Smooth muscle cell (in vitro differentiated cells): ENCODE data around the gene PLAA. TPM values are rescaled to one million over a fixed set of nuclear protein-coding genes. Genes with fewer than 3 reads are reported as not detected.

Experiments used
- DNase-seq: peaks from one replicate; lab custom pipeline; 2025; ENCODE audit not compliant: unreplicated experiment; lab: John Stamatoyannopoulos, UW
- H2AFZ ChIP-seq: fragments of 200-600 bp; sonication (generic); 2 replicates; pipeline ENCODE4 v1.6.0; 2016; ENCODE audit warnings: antibody characterized with exemption, low read depth, mild to moderate bottlenecking
- H3F3A ChIP-seq: fragments of 200-600 bp; sonication (generic); 2 replicates; pipeline ENCODE4 v1.6.0; 2017; ENCODE audit warnings: antibody characterized with exemption, low read depth
- H3K27ac ChIP-seq: fragments of 200-600 bp; sonication (generic); 2 replicates; pipeline ENCODE4 v1.5.1; 2016; ENCODE audit warnings: low read depth, mild to moderate bottlenecking
- H3K27me3 ChIP-seq: fragments of 200-600 bp; sonication (generic); 2 replicates; pipeline ENCODE4 v1.6.1; 2016; ENCODE audit warnings: low read depth, mild to moderate bottlenecking
- H3K36me3 ChIP-seq: fragments of 200-600 bp; sonication (generic); 2 replicates; pipeline ENCODE4 v1.5.1; 2016; ENCODE audit warnings: low read depth
- H3K4me1 ChIP-seq: fragments of 200-600 bp; sonication (generic); 2 replicates; pipeline ENCODE4 v1.5.1; 2016; ENCODE audit warnings: low read depth
- H3K4me2 ChIP-seq: fragments of 200-600 bp; sonication (generic); 2 replicates; pipeline ENCODE4 v1.6.0; 2016; ENCODE audit warnings: mild to moderate bottlenecking
- H3K4me3 ChIP-seq: fragments of 200-600 bp; sonication (generic); 2 replicates; pipeline ENCODE4 v1.5.1; 2016; ENCODE audit warnings: mild to moderate bottlenecking
- H3K79me2 ChIP-seq: fragments of 200-600 bp; sonication (generic); 2 replicates; pipeline ENCODE4 v1.6.0; 2016; ENCODE audit warnings: low read depth, mild to moderate bottlenecking
- H3K9ac ChIP-seq: fragments of 200-600 bp; sonication (generic); 2 replicates; pipeline ENCODE4 v1.6.0; 2016; ENCODE audit warnings: low read depth
- H3K9me3 ChIP-seq: fragments of 200-600 bp; sonication (generic); replicated peaks from 2 replicates; pipeline ENCODE4 v1.5.1; 2016; ENCODE audit warnings: low read depth
- H4K20me1 ChIP-seq: fragments of 200-600 bp; sonication (generic); 2 replicates; pipeline ENCODE4 v1.6.0; 2016; ENCODE audit warnings: low read depth
- CTCF ChIP-seq: fragments of 200-600 bp; sonication (generic); IDR thresholded peaks from 2 replicates; pipeline ENCODE4 v1.5.1; 2017; ENCODE audit warnings: borderline replicate concordance, mild to moderate bottlenecking, antibody characterized with exemption; ENCODE audit not compliant: insufficient read depth, poor library complexity, severe bottlenecking
- WGBS: methylation state at CpG from one replicate; pipeline ENCODE4 v1.1.7; 2016; ENCODE audit warnings: low lambda C conversion rate; 5-methylcytosine and 5-hydroxymethylcytosine counted together
- polyA plus RNA-seq: library from polyadenylated mRNA; unstranded; fragments of >200 nt; fragmentation: Nextera tagmentation; extraction: Ambion mirVana; gene quantifications from 2 replicates; pipeline ENCODE4 v1.2.1, GENCODE V29; 2016
- total RNA-seq: library from RNA; depleted of rRNA; stranded (reverse); fragments of >200 nt; gene quantifications from 2 replicates; pipeline ENCODE4 v1.2.3, GENCODE V29; 2014

The PLAA gene
- total and polyA plus RNA-seq, 2 experiments from 2014 or later, result 30.3 to 32.3 TPM

GRCh38 chr9:26928902-26929495 lies 18.0 kb downstream of the PLAA start:
- Histone ChIP-seq H3K4me3 (no peak overlapping the region), H4K20me1 (peaks cover 22% of the 10 kb centered on the region), H3K79me2 (peaks cover 25% of the 10 kb centered on the region), H3K36me3 (peaks cover 25% of the 10 kb centered on the region), H3K4me1 (no peaks in the 10 kb centered on the region), H3K4me2 (no peak overlapping the region), H3F3A (no peaks in the 10 kb centered on the region), H3K9ac (no peak overlapping the region), H2AFZ (no peak overlapping the region), H3K27ac (peak overlapping the region; percentile 23), H3K9me3 (no peaks in the 10 kb centered on the region), H3K27me3 (no peaks in the 10 kb centered on the region)
- WGBS, result 90% methylated on average over 8 of the region's 8 CpGs
- no peak for TF ChIP-seq CTCF
- DNase-seq, result no peak

GRCh38 chr9:26925609-26926008 lies 21.4 kb downstream of the PLAA start:
- no peak for DNase-seq
- WGBS, result 97% methylated on average over 4 of the region's 4 CpGs

GRCh38 chr9:26919698-26920097 lies 27.3 kb downstream of the PLAA start:
- Histone ChIP-seq H3K79me2 (no peaks in the 10 kb centered on the region), H4K20me1 (no peaks in the 10 kb centered on the region), H3K27me3 (no peaks in the 10 kb centered on the region), H3K9me3 (no peaks in the 10 kb centered on the region), H2AFZ (no peak overlapping the region), H3K4me3 (no peak overlapping the region), H3K36me3 (peaks cover 26% of the 10 kb centered on the region), H3K27ac (no peak overlapping the region), H3K4me1 (no peaks in the 10 kb centered on the region), H3K4me2 (no peak overlapping the region), H3F3A (no peaks in the 10 kb centered on the region), H3K9ac (no peak overlapping the region)
- 55% methylated on average over 1 of the region's 1 CpG for WGBS
- DNase-seq, result no peak
- TF ChIP-seq CTCF, result no peak

More at GRCh38 chr9:26925609-26926008, 21.4 kb downstream of the PLAA start:
- Histone ChIP-seq H3K4me3 (no peak overlapping the region), H3F3A (no peaks in the 10 kb centered on the region), H3K36me3 (peaks cover 35% of the 10 kb centered on the region), H3K9me3 (no peaks in the 10 kb centered on the region), H3K9ac (no peak overlapping the region), H3K27ac (no peak overlapping the region), H3K27me3 (no peaks in the 10 kb centered on the region), H3K79me2 (peaks cover 2% of the 10 kb centered on the region), H3K4me2 (no peak overlapping the region), H4K20me1 (peaks cover 6% of the 10 kb centered on the region), H3K4me1 (no peaks in the 10 kb centered on the region), H2AFZ (no peak overlapping the region)
- no peak for TF ChIP-seq CTCF

- Histone ChIP-seq H3F3A (no peaks in the 10 kb centered on the region), H3K9ac (no peak overlapping the region), H3K27me3 (no peaks in the 10 kb centered on the region), H3K79me2 (no peaks in the 10 kb centered on the region), H3K27ac (no peak overlapping the region), H4K20me1 (no peaks in the 10 kb centered on the region), H3K36me3 (peaks cover 9% of the 10 kb centered on the region), H3K9me3 (no peaks in the 10 kb centered on the region), H2AFZ (no peak overlapping the region), H3K4me2 (no peak overlapping the region), H3K4me1 (no peaks in the 10 kb centered on the region), H3K4me3 (no peak overlapping the region)
- TF ChIP-seq CTCF, result no peak
- DNase-seq, result no peak
- 87% methylated on average over 2 of the region's 2 CpGs for WGBS
Measured at GRCh38 chr9:26913138-26913668, 33.8 kb downstream of the PLAA start.
